ENCODE results near the gene PDCL3. TPM values are rescaled to one million over a fixed set of nuclear protein-coding genes. Genes with fewer than 3 reads are reported as not detected.

PDCL3 gene
- total RNA-seq, 1 donor from 2014 or later = 27.6 TPM

- no peak for DNase-seq
- peaks cover 13% of the 10 kb centered on the region for H3K4me1 ChIP-seq
- H3K27me3 ChIP-seq (ENCODE audit: low read depth) = no peaks in the 10 kb centered on the region
- H3K9me3 ChIP-seq (replicated peaks) = no peaks in the 10 kb centered on the region
- no peak overlapping the region for H3K4me3 ChIP-seq
- H3K27ac ChIP-seq (replicated peaks) = no peak overlapping the region
- no peaks in the 10 kb centered on the region for H3K36me3 ChIP-seq
- no peak for TF ChIP-seq CTCF (IDR thresholded peaks at IDR 0.05; ENCODE audit: borderline replicate concordance)
- intact Hi-C loops (cut with micrococcal nuclease) = no loop called here
These were observed 38.9 kb downstream of the PDCL3 start for GRCh38 chr2:100601661-100602060.

- Histone ChIP-seq H3K4me1 (peaks cover 13% of the 10 kb centered on the region), H3K27ac (replicated peaks) (peak overlapping the region; percentile 69), H3K4me3 (no peak overlapping the region), H3K36me3 (no peaks in the 10 kb centered on the region), H3K27me3 (ENCODE audit: low read depth) (no peaks in the 10 kb centered on the region), H3K9me3 (replicated peaks) (no peaks in the 10 kb centered on the region)
- DNase-seq = no peak
- intact Hi-C loops (cut with micrococcal nuclease) = no loop called here
- no peak for TF ChIP-seq CTCF (IDR thresholded peaks at IDR 0.05; ENCODE audit: borderline replicate concordance)
These were observed 40.6 kb downstream of the PDCL3 start for GRCh38 chr2:100603414-100603813.

- Histone ChIP-seq H3K4me3 (no peak overlapping the region), H3K27ac (replicated peaks) (peak overlapping the region; percentile 69), H3K36me3 (no peaks in the 10 kb centered on the region), H3K4me1 (peaks cover 13% of the 10 kb centered on the region), H3K27me3 (ENCODE audit: low read depth) (no peaks in the 10 kb centered on the region), H3K9me3 (replicated peaks) (no peaks in the 10 kb centered on the region)
- no peak for DNase-seq
- TF ChIP-seq CTCF (IDR thresholded peaks at IDR 0.05; ENCODE audit: borderline replicate concordance) = no peak
- intact Hi-C loops (cut with micrococcal nuclease) = no loop called here
These were observed 41.3 kb downstream of the PDCL3 start for GRCh38 chr2:100603948-100604633.

GRCh38 chr2:100606332-100606725 lies 43.5 kb downstream of the PDCL3 start:
- TF ChIP-seq CTCF (IDR thresholded peaks at IDR 0.05; ENCODE audit: borderline replicate concordance) = no peak
- Histone ChIP-seq H3K27ac (replicated peaks) (no peak overlapping the region), H3K36me3 (no peaks in the 10 kb centered on the region), H3K4me3 (no peak overlapping the region), H3K27me3 (ENCODE audit: low read depth) (no peaks in the 10 kb centered on the region), H3K9me3 (replicated peaks) (no peaks in the 10 kb centered on the region), H3K4me1 (peaks cover 13% of the 10 kb centered on the region)
- intact Hi-C loops (cut with micrococcal nuclease) = loop anchor here (5.0 kb wide), 1 partner anchor 381 kb away; no protein-coding TSS in a partner anchor
- no peak for DNase-seq

GRCh38 chr2:100606726-100607343 lies 44.0 kb downstream of the PDCL3 start:
- H3K9me3 ChIP-seq (replicated peaks) = no peaks in the 10 kb centered on the region
- H3K4me3 ChIP-seq = no peak overlapping the region
- intact Hi-C loops (cut with micrococcal nuclease) = loop anchor here (5.0 kb wide), 1 partner anchor 380 kb away; no protein-coding TSS in a partner anchor
- no peak for DNase-seq
- no peaks in the 10 kb centered on the region for H3K27me3 ChIP-seq (ENCODE audit: low read depth)
- H3K36me3 ChIP-seq = no peaks in the 10 kb centered on the region
- H3K4me1 ChIP-seq = peaks cover 13% of the 10 kb centered on the region
- peak; percentile 83 for TF ChIP-seq CTCF (IDR thresholded peaks at IDR 0.05; ENCODE audit: borderline replicate concordance)
- no peak overlapping the region for H3K27ac ChIP-seq (replicated peaks)

Data from left ventricle myocardium inferior (tissue), 1 donor.